Activated CD4-positive, alpha-beta T cell treated with anti-CD3 and anti-CD28 coated beads, Interleukin-2, Interleukin-4, amounts not matched to agents 100 ng/mL and 50 ng/mL, durations not matched to agents 16 hours and 8 hours (primary cell): ENCODE data around the gene C10orf90.
"Not testable (repeated sequence)": the region's sequence is repeated elsewhere in the genome, so short reads cannot be mapped to it uniquely, and the experiment has no call there.

Source experiments
- DNase-seq: peaks from one replicate; pipeline ENCODE4 v3.0.0-alpha.2; 2020; ENCODE audit warnings: low spot score

C10orf90 gene

GRCh38 chr10:126390324-126390723, 280.2 kb downstream of the C10orf90 start:
- no peak for DNase-seq

- no peak for DNase-seq
Measured at GRCh38 chr10:126387931-126388911, 282.3 kb downstream of the C10orf90 start, which contains the start of gene ADAM12. Gene ADAM12, minus strand, starts transcription at chr10:126388477. Its CDS starts 332 bp downstream, at chr10:126388145.

GRCh38 chr10:126387041-126387921, 283.2 kb downstream of the C10orf90 start:
- peak; percentile 39 for DNase-seq

- no peak for DNase-seq
Measured at GRCh38 chr10:126384269-126384873, 286.1 kb downstream of the C10orf90 start.

- DNase-seq: no peak
Measured at GRCh38 chr10:126380352-126381076, 290.0 kb downstream of the C10orf90 start.

- not testable (repeated sequence) for DNase-seq
Measured at GRCh38 chr10:126379166-126379565, 291.3 kb downstream of the C10orf90 start.

GRCh38 chr10:126376956-126377355, 293.5 kb downstream of the C10orf90 start:
- no peak for DNase-seq

GRCh38 chr10:126375926-126376554, 294.5 kb downstream of the C10orf90 start:
- DNase-seq: no peak

GRCh38 chr10:126375299-126375698, 295.2 kb downstream of the C10orf90 start:
- DNase-seq: no peak
